GM18498 (cell line): ENCODE data around the gene SLC12A9.
A peak's percentile ranks its signal among the peaks of the same experiment; 100 is the strongest.
"Not testable (repeated sequence)": the region's sequence is repeated elsewhere in the genome, so short reads cannot be mapped to it uniquely, and the experiment has no call there.

ENCODE experiments used
- ATAC-seq: cut with Tn5 transposase; IDR thresholded peaks from one replicate; pipeline ENCODE4 v1.9.1; 2021; ENCODE audit warnings: mild to moderate bottlenecking, moderate library complexity; ENCODE audit not compliant: unreplicated experiment

SLC12A9 gene

GRCh38 chr7:100825215-100825671 is 27.3 kb upstream of the SLC12A9 start:
- no peak for ATAC-seq

GRCh38 chr7:100825751-100826513 is 26.6 kb upstream of the SLC12A9 start:
- no peak for ATAC-seq

GRCh38 chr7:100826514-100827329 is 25.8 kb upstream of the SLC12A9 start:
- ATAC-seq: no peak

- no peak for ATAC-seq
Measured at GRCh38 chr7:100827330-100828226, 24.9 kb upstream of the SLC12A9 start, which contains the start of gene EPHB4. EPHB4 (minus strand) TSS chr7:100827523; CDS start chr7:100827030, 493 bp downstream.

GRCh38 chr7:100829150-100829716 is 23.3 kb upstream of the SLC12A9 start:
- ATAC-seq: no peak

- no peak for ATAC-seq
Measured at GRCh38 chr7:100830396-100830795, 22.1 kb upstream of the SLC12A9 start.

- no peak for ATAC-seq
Measured at GRCh38 chr7:100832281-100832633, 20.3 kb upstream of the SLC12A9 start.

- no peak for ATAC-seq
Measured at GRCh38 chr7:100835903-100836811, 16.4 kb upstream of the SLC12A9 start.

GRCh38 chr7:100836812-100837098 is 15.8 kb upstream of the SLC12A9 start:
- no peak for ATAC-seq

- ATAC-seq: peak; percentile 72
Measured at GRCh38 chr7:100837099-100837836, 15.2 kb upstream of the SLC12A9 start.

GRCh38 chr7:100839361-100839760 is 13.2 kb upstream of the SLC12A9 start:
- ATAC-seq: no peak

- ATAC-seq: no peak
Measured at GRCh38 chr7:100840470-100841100, 11.9 kb upstream of the SLC12A9 start.

GRCh38 chr7:100847360-100847759 is 5.2 kb upstream of the SLC12A9 start:
- ATAC-seq: no peak

GRCh38 chr7:100854146-100854895 is 1.8 kb downstream of the SLC12A9 start:
- no peak for ATAC-seq

GRCh38 chr7:100854899-100855298 is 2.4 kb downstream of the SLC12A9 start:
- not testable (repeated sequence) for ATAC-seq

- no peak for ATAC-seq
Measured at GRCh38 chr7:100855515-100855914, 3.0 kb downstream of the SLC12A9 start.

- no peak for ATAC-seq
Measured at GRCh38 chr7:100856871-100857282, 4.4 kb downstream of the SLC12A9 start.

GRCh38 chr7:100859856-100860255 is 7.3 kb downstream of the SLC12A9 start:
- no peak for ATAC-seq
